CD4-positive, alpha-beta T cell treated with Interferon alpha-2 for 1 hour (primary cell): ENCODE measurements around the gene SPDEF.

Source experiments
- DNase-seq, 2 donors: peaks; one replicate each; pipeline ENCODE4 v3.0.0-alpha.2; 2020 to 2022

The SPDEF gene

GRCh38 chr6:34543421-34543820, 12.7 kb downstream of the SPDEF start:
- no peak for DNase-seq

GRCh38 chr6:34540841-34541240, 15.3 kb downstream of the SPDEF start:
- no peak for DNase-seq

GRCh38 chr6:34540222-34540621, 15.9 kb downstream of the SPDEF start:
- DNase-seq = no peak

- DNase-seq = no peak
Observed at GRCh38 chr6:34539181-34539580, 16.9 kb downstream of the SPDEF start.

GRCh38 chr6:34538581-34538980, 17.5 kb downstream of the SPDEF start:
- DNase-seq = no peak

- no peak for DNase-seq
Observed at GRCh38 chr6:34537922-34538550, 18.1 kb downstream of the SPDEF start.

- no peak for DNase-seq
Observed at GRCh38 chr6:34536959-34537848, 18.9 kb downstream of the SPDEF start.

GRCh38 chr6:34536251-34536958, 19.7 kb downstream of the SPDEF start:
- DNase-seq = no peak

GRCh38 chr6:34535646-34536045, 20.5 kb downstream of the SPDEF start:
- DNase-seq = no peak

- DNase-seq = no peak
Observed at GRCh38 chr6:34535199-34535598, 20.9 kb downstream of the SPDEF start.

GRCh38 chr6:34534656-34535055, 21.5 kb downstream of the SPDEF start:
- DNase-seq = no peak

GRCh38 chr6:34534146-34534545, 22.0 kb downstream of the SPDEF start:
- no peak for DNase-seq

GRCh38 chr6:34532230-34532629, 23.9 kb downstream of the SPDEF start:
- no peak for DNase-seq

GRCh38 chr6:34531580-34532201, 24.4 kb downstream of the SPDEF start:
- peak; percentile 33 to 65 for DNase-seq

GRCh38 chr6:34530753-34531365, 25.3 kb downstream of the SPDEF start:
- DNase-seq = no peak

- no peak for DNase-seq
Observed at GRCh38 chr6:34529665-34530327, 26.3 kb downstream of the SPDEF start.

- DNase-seq = no peak
Observed at GRCh38 chr6:34528996-34529664, 27.0 kb downstream of the SPDEF start.

GRCh38 chr6:34527751-34528670, 28.1 kb downstream of the SPDEF start:
- DNase-seq = no peak

GRCh38 chr6:34526992-34527728, 29.0 kb downstream of the SPDEF start:
- peak; percentile 94 to 97 for DNase-seq
